Ishikawa (cell line): ENCODE data around the gene CTPS2.

Experiments
- EP300 ChIP-seq: IDR thresholded peaks from 2 replicates; pipeline ENCODE4 v1.6.1; 2012; ENCODE audit warnings: borderline replicate concordance
- FOXM1 ChIP-seq: IDR thresholded peaks from 2 replicates; pipeline ENCODE4 v1.6.1; 2012; ENCODE audit warnings: low read depth, borderline replicate concordance
- RAD21 ChIP-seq: IDR thresholded peaks from 2 replicates; pipeline ENCODE4 v1.6.1; 2012; ENCODE audit warnings: low read depth
- TAF1 ChIP-seq: IDR thresholded peaks from 2 replicates; pipeline ENCODE4 v1.6.1; 2012; ENCODE audit warnings: low read depth, mild to moderate bottlenecking
- TCF12 ChIP-seq: IDR thresholded peaks from 2 replicates; pipeline ENCODE4 v1.6.1; 2012; ENCODE audit warnings: low read depth
- TEAD4 ChIP-seq: IDR thresholded peaks from 2 replicates; pipeline ENCODE4 v1.6.1; 2012
- TF ChIP-seq, protein P1 (sequence below): IDR thresholded peaks from 2 replicates; pipeline ENCODE4 v1.6.1; 2012; ENCODE audit warnings: low read depth, mild to moderate bottlenecking
- TF ChIP-seq, protein P2 (sequence below): IDR thresholded peaks from 2 replicates; pipeline ENCODE4 v1.6.1; 2012

DNA sequence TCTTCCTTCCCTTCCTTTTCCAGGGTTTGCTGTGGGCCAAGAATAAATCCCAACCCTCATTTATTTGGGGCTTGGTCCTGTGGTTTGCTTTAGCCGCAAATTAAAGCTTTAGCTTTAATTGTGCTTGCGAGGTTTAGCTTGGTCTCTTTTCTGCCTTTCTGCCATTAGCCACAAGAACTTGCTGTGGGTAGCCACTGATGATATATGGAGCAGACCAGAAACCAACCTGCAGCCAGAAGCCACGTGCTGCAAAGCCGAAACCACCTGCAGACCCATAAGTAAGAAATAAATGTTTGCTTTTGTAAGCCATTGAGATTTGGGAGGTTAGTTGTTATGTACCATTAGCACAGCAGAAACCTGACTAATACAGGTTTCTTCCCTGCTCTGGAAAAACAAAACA lies 152.3 kb downstream of the CTPS2 start:
- TF ChIP-seq TAF1 (no peak), EP300 (no peak), TCF12 (no peak), RAD21 (no peak), FOXM1 (no peak), TEAD4 (no peak)
- TF ChIP-seq, protein P1, sequence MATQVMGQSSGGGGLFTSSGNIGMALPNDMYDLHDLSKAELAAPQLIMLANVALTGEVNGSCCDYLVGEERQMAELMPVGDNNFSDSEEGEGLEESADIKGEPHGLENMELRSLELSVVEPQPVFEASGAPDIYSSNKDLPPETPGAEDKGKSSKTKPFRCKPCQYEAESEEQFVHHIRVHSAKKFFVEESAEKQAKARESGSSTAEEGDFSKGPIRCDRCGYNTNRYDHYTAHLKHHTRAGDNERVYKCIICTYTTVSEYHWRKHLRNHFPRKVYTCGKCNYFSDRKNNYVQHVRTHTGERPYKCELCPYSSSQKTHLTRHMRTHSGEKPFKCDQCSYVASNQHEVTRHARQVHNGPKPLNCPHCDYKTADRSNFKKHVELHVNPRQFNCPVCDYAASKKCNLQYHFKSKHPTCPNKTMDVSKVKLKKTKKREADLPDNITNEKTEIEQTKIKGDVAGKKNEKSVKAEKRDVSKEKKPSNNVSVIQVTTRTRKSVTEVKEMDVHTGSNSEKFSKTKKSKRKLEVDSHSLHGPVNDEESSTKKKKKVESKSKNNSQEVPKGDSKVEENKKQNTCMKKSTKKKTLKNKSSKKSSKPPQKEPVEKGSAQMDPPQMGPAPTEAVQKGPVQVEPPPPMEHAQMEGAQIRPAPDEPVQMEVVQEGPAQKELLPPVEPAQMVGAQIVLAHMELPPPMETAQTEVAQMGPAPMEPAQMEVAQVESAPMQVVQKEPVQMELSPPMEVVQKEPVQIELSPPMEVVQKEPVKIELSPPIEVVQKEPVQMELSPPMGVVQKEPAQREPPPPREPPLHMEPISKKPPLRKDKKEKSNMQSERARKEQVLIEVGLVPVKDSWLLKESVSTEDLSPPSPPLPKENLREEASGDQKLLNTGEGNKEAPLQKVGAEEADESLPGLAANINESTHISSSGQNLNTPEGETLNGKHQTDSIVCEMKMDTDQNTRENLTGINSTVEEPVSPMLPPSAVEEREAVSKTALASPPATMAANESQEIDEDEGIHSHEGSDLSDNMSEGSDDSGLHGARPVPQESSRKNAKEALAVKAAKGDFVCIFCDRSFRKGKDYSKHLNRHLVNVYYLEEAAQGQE, result no peak
- TF ChIP-seq, protein P2, sequence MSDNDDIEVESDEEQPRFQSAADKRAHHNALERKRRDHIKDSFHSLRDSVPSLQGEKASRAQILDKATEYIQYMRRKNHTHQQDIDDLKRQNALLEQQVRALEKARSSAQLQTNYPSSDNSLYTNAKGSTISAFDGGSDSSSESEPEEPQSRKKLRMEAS, result no peak
